ENCODE data around the gene PRSS23. TPM values are rescaled to one million over a fixed set of nuclear protein-coding genes. Genes with fewer than 3 reads are reported as not detected.

PRSS23 gene
- total RNA-seq, 1 donor from 2014 or later = 20.7 TPM

DNA sequence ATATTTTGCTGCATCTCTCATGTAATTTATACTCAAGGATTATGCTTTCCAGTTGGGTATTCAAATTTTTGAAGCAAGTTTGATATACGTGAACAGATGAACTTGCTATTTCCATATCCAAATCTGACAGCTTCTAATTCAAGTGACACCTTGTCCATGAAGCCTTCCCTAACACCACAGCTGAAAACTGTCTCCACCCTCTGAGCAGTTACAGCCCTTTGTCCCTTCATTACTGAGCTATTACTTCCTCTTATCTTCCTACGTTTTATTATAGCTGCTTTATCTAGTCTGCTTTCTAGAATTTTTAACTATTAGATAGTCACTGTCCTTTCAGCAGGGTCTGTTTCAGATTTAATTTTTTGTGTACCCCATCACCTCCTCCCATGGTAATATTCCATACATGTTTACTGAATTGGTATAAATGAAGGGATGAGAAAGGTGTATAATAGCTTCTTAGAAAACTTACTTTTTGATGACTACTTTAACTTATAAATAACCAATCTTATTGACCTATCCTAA is 13.3 kb upstream of the PRSS23 start:
- intact Hi-C loops (cut with DNase I) = no loop called here
- no peak for DNase-seq (ENCODE audit: low spot score)

DNA sequence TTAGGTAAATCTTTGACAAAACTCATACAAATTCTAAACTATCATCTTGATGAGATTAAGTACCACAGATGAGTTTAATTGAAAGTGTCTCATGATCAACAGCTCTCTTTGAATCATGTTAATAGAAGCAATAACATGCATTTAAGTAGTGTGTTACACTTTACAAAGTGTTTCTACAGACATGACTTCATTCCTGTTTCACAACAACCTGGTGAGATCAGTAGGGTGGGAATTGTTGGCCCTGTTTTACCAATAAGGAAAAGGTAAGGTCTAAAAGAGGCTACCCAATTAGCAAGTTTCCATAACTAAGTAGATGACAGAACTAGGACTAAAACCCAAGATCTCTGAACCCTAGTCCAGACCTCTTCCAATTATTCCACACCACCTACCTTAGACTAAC is 12.7 kb upstream of the PRSS23 start:
- DNase-seq (ENCODE audit: low spot score) = no peak
- intact Hi-C loops (cut with DNase I) = no loop called here

DNA sequence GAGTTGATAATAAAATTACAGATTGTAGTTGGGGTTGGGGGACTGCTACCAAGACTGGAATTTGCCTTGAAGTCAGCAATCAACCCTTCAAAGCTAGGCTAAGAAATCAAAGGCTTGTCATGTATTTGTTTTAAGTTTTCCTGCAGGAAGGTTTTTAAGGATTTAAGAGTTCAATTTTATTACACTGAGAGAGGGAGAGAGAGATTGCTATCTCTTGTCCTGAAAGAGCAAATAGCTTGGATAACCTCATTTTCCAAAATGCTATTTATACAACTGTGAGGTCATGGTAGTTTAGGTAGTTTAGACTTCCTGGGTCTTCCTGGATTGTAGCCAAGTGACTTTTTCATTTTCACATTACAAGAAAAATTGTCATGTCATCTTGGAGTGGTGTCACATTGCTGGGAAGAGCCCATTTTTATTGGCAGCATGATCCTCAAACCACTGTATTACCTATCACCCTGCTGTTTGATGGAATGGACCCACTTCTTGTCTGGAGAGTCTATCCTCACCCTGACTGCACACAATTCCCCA is 10.1 kb upstream of the PRSS23 start:
- DNase-seq (ENCODE audit: low spot score) = no peak
- intact Hi-C loops (cut with DNase I) = no loop called here

DNA sequence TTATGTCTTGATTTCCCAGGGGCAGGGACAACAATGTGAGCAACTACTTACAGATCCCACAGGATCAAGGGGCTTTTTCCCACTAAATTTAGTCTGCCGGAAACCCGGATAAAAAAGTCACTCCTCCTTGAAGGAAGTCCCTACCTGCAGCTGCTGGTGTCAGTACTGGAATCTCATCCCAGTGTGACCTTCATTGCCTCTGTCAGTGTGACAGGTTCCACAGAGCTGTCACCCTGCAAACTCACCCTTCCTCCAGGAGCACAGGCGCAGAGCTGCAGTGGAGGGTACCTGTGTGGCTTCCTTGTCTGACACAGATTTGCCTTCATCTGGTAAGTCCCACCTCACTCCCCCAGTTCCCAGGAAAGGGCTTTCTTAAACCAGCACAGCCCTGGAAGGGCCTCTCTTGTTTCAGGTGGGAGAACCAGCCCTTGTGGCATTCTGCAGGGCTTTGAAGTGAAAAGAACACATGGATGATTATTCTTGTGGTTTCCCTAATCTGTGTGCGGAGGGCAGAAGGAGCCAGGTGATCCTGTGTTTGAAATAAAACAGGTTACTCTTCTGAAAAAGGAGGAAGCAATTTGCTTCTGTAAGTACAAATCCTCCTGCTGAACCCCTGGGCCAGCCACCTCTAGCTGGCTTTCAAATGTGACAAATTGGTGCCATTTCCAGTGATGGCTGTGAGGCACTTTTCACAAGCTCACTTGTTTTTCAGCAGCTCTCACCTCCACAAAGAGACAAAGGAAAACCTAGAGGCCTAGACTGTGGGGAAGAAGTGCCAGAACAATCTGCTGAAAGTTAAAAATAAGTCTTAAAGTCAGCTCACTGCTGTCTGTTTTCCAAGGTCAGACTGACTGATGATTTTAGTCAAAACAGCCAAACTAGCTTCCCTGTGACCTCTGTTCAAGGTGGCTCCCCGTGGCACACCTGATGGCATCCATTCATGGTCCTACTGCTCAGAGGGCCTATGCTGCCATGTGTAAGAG is 9.2 kb upstream of the PRSS23 start:
- intact Hi-C loops (cut with DNase I) = no loop called here
- DNase-seq (ENCODE audit: low spot score) = no peak

DNA sequence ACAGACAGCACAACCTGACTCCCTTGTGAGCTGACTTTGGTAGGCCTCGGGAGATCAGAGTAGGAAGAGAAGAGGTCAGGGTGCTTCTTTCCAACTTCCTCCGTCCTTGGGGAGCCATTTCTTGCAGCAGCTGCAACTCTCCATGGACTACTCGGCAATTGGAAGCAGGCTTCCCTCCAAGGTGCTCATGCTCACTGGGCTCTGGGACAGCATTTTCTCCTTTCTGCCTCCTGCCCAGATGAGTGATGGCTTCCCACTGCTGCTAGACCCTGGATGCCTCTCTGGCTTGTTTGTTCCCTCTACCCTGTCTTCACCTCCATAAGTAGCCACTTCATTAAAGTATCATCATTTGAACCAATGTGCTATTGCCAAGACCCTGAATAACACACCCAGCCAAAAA is 8.2 kb upstream of the PRSS23 start:
- intact Hi-C loops (cut with DNase I) = no loop called here
- no peak for DNase-seq (ENCODE audit: low spot score)

DNA sequence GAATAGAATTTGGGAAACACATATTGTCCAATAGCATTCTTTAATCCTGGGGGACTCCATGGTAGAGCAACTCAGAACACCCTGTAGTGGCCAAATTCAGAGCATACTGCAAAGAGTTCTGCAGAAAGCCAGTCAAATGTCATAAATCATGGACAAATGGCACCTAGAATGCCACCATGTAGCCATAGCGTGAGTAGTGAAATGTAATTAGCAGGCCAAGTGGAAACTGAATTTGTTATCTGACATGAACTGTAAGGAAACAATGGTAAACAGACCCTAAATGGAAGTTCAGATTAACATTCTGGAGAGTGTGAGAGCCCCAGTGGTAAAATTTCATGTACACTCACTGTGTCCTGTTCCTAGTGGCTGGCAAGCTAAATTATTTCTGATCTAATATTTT is 7.0 kb upstream of the PRSS23 start:
- DNase-seq (ENCODE audit: low spot score) = no peak
- intact Hi-C loops (cut with DNase I) = no loop called here

DNA sequence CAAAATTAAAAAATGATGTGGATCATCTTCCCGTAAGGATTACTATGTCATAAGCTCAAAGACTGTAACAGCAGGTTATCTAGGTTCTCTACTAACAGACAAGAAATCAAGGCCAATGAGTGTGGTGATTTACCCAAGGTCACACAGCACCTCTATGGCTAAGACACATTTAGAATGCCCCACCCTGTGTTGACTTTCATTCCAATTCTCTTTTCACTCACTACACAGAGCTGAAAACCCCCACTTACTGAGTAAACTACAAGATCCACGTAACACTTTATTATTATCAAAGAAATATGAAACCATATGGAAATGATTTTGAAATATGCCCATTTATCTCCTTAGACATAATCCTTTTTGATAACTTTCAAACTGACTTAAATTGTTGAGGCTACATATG is 4.8 kb upstream of the PRSS23 start:
- DNase-seq (ENCODE audit: low spot score) = no peak
- intact Hi-C loops (cut with DNase I) = no loop called here

DNA sequence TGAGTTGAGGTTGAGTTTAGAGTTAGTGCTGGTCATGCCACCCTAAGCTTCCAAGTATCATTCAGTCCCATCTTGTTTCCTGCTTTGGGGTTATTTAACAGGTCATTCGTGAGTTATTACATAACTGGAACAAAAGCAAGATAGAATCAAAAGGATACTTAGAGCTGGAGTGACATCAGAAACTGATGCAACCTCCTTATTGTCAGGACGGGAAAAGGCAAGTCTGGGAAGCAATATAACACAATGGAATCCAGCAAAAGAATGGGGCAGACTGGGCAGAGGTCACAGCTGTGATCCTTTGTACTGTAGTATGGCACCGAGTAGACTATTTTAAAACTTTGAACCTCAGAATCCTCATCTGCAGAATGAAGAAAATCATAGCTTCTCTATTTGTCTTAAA is 4.4 kb upstream of the PRSS23 start:
- intact Hi-C loops (cut with DNase I) = no loop called here
- no peak for DNase-seq (ENCODE audit: low spot score)

DNA sequence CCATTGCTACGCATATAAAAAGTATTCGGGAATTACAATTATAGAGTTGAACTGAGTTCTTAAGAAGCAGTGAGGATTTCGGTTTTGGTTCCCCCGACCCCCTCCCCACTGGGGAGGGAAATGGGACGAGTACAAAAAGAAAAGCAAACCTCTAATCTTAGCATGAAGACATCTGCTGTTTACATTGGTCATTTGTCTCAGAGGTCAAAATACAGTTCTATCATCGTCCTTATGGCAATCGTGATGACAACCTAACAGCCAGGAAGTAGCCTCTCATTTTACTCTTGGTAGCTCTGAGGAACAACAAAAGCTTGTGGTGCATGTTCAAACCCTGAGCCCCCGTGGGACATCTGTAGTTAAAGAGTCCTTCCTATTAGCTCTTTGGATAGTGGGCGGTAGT is 3.2 kb upstream of the PRSS23 start:
- intact Hi-C loops (cut with DNase I) = no loop called here

DNA sequence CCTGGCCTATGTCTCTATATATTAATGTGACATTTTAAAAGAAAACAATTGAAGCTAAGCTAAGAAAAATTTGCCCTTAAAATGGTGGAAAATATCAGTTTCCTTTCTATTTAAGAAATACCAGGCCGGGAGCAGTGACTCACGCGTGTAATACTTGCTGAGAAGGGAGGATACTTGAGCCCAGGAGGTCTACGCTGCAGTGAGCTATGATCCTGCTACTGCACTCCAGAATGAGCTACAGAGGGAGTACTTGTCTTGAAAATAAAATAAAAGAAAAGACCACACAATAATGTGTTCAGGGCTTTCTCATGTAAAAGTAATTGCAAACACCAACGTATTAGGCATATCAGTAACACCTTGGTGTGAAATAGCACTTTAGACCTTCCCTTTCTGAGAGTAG is 1.4 kb upstream of the PRSS23 start:
- intact Hi-C loops (cut with DNase I) = no loop called here

More for the DNA sequence above, 3.2 kb upstream of the PRSS23 start:
- no peak for DNase-seq (ENCODE audit: low spot score)

DNA sequence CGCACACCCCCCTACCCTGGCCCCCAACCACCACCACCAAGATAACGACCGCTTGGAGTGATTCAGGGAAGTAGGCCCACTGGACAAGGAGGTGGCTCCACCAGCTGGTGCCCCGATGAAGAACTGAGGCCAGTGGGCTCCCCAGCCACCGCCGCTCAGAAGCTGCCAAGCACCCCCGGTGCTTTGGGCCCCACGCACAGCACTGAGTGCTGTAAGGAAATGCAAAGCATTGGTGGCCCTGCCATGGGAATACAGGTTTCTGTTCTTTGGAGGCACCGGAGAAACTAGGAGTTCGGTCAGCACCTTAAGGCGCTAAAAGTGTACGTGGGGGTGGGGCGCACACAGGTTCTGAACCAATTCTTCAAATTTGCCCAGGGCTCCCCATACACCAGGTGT is 664 bp upstream of the PRSS23 start:
- no peak for DNase-seq (ENCODE audit: low spot score)
- intact Hi-C loops (cut with DNase I) = loop anchor here (5.0 kb wide), 3 partner anchors 127 to 342 kb away; partner anchors contain the start of gene ME3

More for the DNA sequence above, 1.4 kb upstream of the PRSS23 start:
- DNase-seq (ENCODE audit: low spot score) = no peak

DNA sequence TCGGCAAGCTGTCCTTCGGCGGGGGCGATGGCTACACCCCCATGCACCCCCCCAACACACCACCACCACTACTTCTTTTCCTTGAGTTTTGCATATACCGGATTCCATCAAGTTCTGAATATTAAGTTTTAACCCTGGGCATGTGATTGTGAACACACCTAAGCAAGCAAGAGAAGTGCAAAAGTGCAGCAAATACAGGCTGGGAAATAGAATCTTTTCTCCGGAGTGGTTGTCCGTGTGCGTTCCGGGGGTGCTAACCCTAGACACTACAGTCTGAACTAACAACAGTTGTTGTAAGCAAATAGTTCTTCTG is 574 bp downstream of the PRSS23 start:
- DNase-seq (ENCODE audit: low spot score) = no peak
- intact Hi-C loops (cut with DNase I) = loop anchor here (5.0 kb wide), 3 partner anchors 129 to 344 kb away; partner anchors contain the start of gene ME3

DNA sequence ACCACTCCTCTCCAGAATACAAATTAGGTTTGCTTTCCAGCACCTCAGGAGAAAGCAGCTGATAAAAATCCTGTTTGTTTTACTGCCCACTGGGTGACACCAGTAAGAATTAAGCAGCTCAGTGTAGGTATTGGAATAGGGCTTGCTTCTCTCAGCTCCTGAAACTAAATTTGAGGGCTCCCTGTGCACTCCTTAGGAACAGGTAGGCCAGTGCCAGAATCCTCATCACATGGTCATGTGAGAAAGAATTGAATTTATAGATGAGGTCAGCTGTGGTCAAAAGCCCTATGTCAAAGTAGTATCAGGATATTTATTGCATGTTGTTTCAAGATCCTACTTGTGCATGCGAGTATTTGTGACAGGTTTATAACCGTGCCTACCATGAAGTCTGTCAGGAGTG is 1.0 kb downstream of the PRSS23 start:
- intact Hi-C loops (cut with DNase I) = loop anchor here (5.0 kb wide), 3 partner anchors 129 to 344 kb away; partner anchors contain the start of gene ME3
- DNase-seq (ENCODE audit: low spot score) = no peak

DNA sequence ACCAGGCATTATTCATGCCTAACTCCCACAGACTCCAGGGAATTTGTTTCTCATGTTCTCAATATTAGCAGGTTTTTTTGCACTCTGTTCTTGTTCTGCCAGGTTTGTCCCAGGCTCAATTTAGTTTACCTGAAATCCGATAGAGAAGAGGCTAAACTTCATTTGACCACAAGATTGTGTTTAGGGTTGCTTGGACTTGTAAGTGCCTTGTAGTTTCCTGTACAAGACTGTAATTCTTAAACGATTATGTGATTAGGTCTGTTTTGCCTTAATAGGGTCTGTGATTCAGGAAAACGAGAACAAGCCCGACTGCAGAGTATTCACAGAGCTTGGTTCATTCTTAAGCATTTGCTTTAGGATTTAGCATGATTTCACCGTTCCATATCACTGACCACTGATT is 1.8 kb downstream of the PRSS23 start:
- intact Hi-C loops (cut with DNase I) = loop anchor here (5.0 kb wide), 3 partner anchors 130 to 345 kb away; partner anchors contain the start of gene ME3
- DNase-seq (ENCODE audit: low spot score) = no peak

DNA sequence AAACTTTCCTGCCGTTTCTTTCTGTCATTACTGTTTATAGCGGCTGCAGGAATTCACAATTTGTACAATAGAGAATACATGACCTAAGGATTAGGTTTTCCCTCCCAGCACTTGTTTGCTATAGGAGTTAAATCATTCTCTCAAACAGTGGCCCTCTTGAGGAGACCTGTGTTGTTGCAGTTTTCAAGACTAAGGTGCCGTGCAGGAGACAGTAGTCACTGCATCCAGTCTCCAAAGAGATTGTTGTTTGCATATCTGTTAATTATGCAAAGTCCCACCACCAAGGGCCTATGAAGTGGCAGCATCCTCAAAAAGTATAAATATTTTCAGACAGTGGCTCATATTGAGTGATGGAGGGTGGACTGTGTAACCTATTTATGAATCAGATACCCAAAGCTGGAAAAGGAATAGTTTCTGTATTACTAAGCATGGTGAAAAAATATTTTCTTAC is 2.3 kb downstream of the PRSS23 start:
- intact Hi-C loops (cut with DNase I) = loop anchor here (5.0 kb wide), 3 partner anchors 130 to 345 kb away; partner anchors contain the start of gene ME3
- no peak for DNase-seq (ENCODE audit: low spot score)

DNA sequence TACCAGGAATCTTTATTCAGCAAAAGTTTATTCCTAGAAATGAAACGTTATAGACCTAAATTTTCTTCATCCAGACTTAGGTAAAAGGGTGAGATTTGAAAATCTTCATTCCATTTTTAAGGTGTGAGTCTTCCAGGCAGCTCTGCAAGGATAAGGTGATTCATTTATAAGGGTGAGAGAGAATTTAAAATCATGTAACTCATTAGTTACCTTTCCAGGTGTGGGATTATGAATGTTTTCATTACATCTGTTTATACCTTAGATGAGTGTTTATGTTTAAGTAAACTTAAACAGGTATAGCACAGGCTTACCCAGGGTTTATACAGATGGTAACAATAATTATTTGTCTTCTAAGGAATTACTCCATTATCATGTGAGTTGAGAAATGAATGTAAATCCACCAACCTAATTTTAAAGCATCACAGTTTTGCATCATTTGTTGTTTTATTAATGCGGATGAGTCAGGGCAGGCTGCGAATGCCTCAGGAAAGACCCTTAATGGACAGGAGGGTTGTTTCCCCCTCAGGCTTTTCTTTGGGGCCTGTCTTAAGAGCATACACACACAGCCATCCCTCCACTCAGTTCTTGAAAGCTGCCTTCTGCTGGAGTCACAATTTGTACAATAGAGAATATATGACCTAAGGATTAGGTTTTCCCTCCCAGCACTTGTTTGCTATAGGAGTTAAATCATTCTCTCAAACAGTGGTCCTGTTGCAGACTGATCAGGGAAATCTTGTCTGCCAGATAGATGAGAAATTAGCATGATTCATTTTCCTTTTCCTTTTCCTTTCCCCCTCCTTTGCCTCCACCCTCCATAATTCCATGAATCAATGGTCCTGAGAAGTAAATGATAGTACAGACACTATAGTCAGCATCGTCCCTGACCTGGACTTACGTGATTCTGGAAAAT is 3.0 kb downstream of the PRSS23 start:
- DNase-seq (ENCODE audit: low spot score) = no peak
- intact Hi-C loops (cut with DNase I) = loop anchor here (5.0 kb wide), 3 partner anchors 131 to 346 kb away; partner anchors contain the start of gene ME3

DNA sequence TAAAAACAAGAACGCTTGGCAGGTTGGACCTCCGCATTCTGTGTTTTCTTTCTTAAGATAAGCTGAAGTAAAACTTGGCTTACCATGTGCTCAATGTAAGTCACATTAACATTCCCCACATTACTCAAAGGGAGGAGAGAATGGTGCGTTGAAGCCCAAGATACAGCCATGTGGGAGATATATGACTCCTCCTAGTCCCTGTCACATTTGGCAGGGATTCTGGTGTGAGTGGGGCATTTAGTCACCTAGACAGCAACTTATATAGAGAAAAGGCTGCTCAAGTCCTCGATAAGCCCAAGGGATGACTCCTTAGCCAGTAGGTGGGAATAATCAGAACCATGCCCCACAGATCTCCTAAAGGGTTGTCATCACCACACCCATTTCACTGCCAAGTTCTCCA is 4.6 kb downstream of the PRSS23 start:
- no peak for DNase-seq (ENCODE audit: low spot score)
- intact Hi-C loops (cut with DNase I) = loop anchor here (5.0 kb wide), 3 partner anchors 133 to 348 kb away; partner anchors contain the start of gene ME3

DNA sequence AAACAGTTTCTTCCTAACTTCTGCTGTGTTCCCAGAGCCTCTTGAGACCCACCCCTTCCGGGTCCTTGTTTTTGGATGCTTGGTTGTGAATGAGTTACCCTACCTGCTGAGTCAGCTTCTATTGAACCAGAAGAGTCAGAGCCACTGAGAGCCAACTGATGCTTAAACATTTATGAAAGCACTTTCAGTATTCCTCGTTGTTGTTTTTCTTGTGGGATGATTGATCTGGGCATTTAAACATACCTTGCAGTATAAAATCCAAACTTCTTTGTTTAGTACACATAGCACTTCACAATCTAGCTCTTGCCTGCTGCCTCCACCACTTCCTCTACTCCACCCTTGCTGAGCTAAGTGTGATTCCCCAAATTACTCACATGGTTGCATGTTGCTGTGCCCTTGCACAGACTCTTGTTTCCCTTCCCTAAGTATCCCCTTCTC is 5.5 kb downstream of the PRSS23 start:
- no peak for DNase-seq (ENCODE audit: low spot score)
- intact Hi-C loops (cut with DNase I) = no loop called here

DNA sequence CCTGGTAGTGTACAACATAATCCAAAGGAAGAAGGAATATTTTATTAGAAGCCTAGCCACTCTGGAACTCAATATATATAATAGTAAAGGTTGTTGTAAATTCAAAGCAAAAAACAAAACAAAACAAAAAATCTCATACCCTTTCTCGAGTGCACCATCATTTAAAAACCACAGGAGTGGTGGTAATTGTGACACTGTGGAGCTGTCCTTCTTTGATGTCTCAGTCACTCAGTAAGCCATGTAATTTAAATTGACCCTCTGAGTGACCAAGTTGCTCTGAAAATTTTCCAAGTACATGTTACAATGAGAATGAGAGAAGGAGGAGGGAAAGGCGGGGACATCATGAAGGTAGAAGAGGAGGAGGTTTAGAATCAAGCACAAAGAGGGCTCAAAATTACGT is 6.6 kb downstream of the PRSS23 start:
- no peak for DNase-seq (ENCODE audit: low spot score)
- intact Hi-C loops (cut with DNase I) = no loop called here

All from cardiac septum (tissue), 1 donor.